OCI-LY1 (cell line): ENCODE data around the gene MAN1C1.

ENCODE experiments used
- H2AFZ ChIP-seq: fragments of 200-600 bp; sonication (generic), shearing (Covaris generic); 2 replicates; pipeline ENCODE4 v1.6.0; 2014; ENCODE audit warnings: antibody characterized with exemption, mild to moderate bottlenecking, low read length
- H3F3A ChIP-seq: fragments of 200-600 bp; sonication (generic), shearing (Covaris generic); 2 replicates; pipeline ENCODE4 v1.6.0; 2014; ENCODE audit warnings: mild to moderate bottlenecking, antibody characterized with exemption, low read length, moderate library complexity; ENCODE audit not compliant: insufficient read depth
- H3K27ac ChIP-seq: fragments of 200-600 bp; sonication (generic); 2 replicates; pipeline ENCODE4 v1.5.1; 2014; ENCODE audit warnings: low read length, mixed run types, mild to moderate bottlenecking, low read depth; ENCODE audit not compliant: poor library complexity, severe bottlenecking
- H3K27me3 ChIP-seq: fragments of 200-600 bp; sonication (generic); 2 replicates; pipeline ENCODE4 v1.6.0; 2014; ENCODE audit warnings: antibody characterized with exemption, mild to moderate bottlenecking, low read length, moderate library complexity; ENCODE audit not compliant: insufficient read depth
- H3K36me3 ChIP-seq: fragments of 200-600 bp; sonication (generic); 2 replicates; pipeline ENCODE4 v1.6.1; 2014; ENCODE audit warnings: mild to moderate bottlenecking, antibody characterized with exemption, low read length, moderate library complexity, mixed read lengths; ENCODE audit not compliant: insufficient read depth
- H3K4me1 ChIP-seq: fragments of 200-600 bp; sonication (generic); 2 replicates; pipeline ENCODE4 v1.5.1; 2014; ENCODE audit warnings: mild to moderate bottlenecking, low read length, moderate library complexity; ENCODE audit not compliant: insufficient read depth, severe bottlenecking
- H3K4me2 ChIP-seq: fragments of 200-600 bp; sonication (generic), shearing (Covaris generic); 2 replicates; pipeline ENCODE4 v1.6.1; 2014; ENCODE audit warnings: low read length
- H3K4me3 ChIP-seq: fragments of 200-600 bp; sonication (generic); 2 replicates; pipeline ENCODE4 v1.5.1; 2014; ENCODE audit warnings: low read length, low read depth, mild to moderate bottlenecking, mixed read lengths; ENCODE audit not compliant: poor library complexity, severe bottlenecking
- H3K79me2 ChIP-seq: fragments of 200-600 bp; shearing (Covaris generic); 2 replicates; pipeline ENCODE4 v1.6.1; 2016; ENCODE audit warnings: mixed run types, low read length, mixed read lengths; ENCODE audit not compliant: insufficient read depth
- H3K9ac ChIP-seq: fragments of 200-600 bp; sonication (generic), shearing (Covaris generic); 2 replicates; pipeline ENCODE4 v1.6.1; 2014; ENCODE audit warnings: mild to moderate bottlenecking, low read length, mixed read lengths
- H3K9me2 ChIP-seq: fragments of 200-600 bp; sonication (generic), shearing (Covaris generic); 2 replicates; pipeline ENCODE4 v1.6.1; 2014; ENCODE audit warnings: low read depth, mild to moderate bottlenecking, low read length, mixed read lengths
- H3K9me3 ChIP-seq: fragments of 200-600 bp; shearing (Covaris generic); 2 replicates; pipeline ENCODE4 v1.6.1; 2014; ENCODE audit warnings: low read length, mixed read lengths
- H4K20me1 ChIP-seq: fragments of 200-600 bp; sonication (generic), shearing (Covaris generic); 2 replicates; pipeline ENCODE4 v1.6.0; 2016; ENCODE audit warnings: mild to moderate bottlenecking, low read length; ENCODE audit not compliant: insufficient read depth
- EZH2 ChIP-seq: fragments of 200-600 bp; sonication (generic), shearing (Covaris generic); IDR thresholded peaks from 2 replicates; pipeline ENCODE4 v1.8.0; 2017; ENCODE audit warnings: borderline replicate concordance, mixed run types, mild to moderate bottlenecking, antibody characterized with exemption, low read length, moderate library complexity, mixed read lengths
- TF ChIP-seq, protein P1 (sequence below): fragments of 200-600 bp; sonication (generic), shearing (Covaris generic); IDR thresholded peaks from 2 replicates; pipeline ENCODE4 v1.5.1; 2017; ENCODE audit warnings: mild to moderate bottlenecking, antibody characterized with exemption, low read length, moderate library complexity, mixed read lengths

The MAN1C1 gene

DNA sequence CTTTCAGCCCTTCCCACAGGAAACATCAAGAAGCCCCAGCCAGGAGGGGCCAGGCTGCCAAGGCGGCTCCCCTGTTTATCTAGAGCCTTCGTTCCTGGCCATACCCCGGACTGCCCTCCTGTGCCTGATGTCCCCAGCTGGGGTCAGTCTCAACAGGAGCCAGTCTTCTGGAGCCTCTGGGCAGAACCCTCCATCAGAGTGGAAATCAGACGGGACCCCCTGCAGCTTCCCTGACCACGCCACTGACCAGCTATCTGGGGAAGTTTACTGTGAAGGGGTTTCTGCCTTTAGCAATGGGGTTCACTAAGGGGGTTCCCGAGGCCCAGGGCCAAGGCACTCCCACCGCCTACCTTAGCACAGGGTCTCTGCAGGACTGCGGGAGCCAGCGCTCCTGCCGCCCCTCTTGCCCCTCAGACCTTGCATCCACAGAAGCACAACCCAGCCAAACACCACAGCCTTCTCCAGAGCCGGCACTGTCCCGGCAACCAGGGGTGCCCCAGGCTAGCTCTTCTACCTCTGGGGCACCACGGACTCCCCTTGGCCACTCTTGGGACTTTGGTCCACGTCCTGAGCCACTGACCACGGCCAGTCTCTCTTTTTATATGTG is 199.6 kb downstream of the MAN1C1 start:
- Histone ChIP-seq H3K4me3 (no peak overlapping the region), H3K27me3 (no peaks in the 10 kb centered on the region), H3K9me3 (no peaks in the 10 kb centered on the region), H2AFZ (no peak overlapping the region), H3K27ac (no peak overlapping the region), H3K4me2 (no peak overlapping the region), H3K79me2 (no peaks in the 10 kb centered on the region), H3K9ac (no peak overlapping the region), H3K36me3 (no peaks in the 10 kb centered on the region), H3F3A (no peaks in the 10 kb centered on the region), H3K4me1 (peaks cover 14% of the 10 kb centered on the region), H4K20me1 (no peaks in the 10 kb centered on the region), H3K9me2 (no peaks in the 10 kb centered on the region)
- no peak for TF ChIP-seq EZH2
- TF ChIP-seq, protein P1, sequence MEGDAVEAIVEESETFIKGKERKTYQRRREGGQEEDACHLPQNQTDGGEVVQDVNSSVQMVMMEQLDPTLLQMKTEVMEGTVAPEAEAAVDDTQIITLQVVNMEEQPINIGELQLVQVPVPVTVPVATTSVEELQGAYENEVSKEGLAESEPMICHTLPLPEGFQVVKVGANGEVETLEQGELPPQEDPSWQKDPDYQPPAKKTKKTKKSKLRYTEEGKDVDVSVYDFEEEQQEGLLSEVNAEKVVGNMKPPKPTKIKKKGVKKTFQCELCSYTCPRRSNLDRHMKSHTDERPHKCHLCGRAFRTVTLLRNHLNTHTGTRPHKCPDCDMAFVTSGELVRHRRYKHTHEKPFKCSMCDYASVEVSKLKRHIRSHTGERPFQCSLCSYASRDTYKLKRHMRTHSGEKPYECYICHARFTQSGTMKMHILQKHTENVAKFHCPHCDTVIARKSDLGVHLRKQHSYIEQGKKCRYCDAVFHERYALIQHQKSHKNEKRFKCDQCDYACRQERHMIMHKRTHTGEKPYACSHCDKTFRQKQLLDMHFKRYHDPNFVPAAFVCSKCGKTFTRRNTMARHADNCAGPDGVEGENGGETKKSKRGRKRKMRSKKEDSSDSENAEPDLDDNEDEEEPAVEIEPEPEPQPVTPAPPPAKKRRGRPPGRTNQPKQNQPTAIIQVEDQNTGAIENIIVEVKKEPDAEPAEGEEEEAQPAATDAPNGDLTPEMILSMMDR: no peak

DNA sequence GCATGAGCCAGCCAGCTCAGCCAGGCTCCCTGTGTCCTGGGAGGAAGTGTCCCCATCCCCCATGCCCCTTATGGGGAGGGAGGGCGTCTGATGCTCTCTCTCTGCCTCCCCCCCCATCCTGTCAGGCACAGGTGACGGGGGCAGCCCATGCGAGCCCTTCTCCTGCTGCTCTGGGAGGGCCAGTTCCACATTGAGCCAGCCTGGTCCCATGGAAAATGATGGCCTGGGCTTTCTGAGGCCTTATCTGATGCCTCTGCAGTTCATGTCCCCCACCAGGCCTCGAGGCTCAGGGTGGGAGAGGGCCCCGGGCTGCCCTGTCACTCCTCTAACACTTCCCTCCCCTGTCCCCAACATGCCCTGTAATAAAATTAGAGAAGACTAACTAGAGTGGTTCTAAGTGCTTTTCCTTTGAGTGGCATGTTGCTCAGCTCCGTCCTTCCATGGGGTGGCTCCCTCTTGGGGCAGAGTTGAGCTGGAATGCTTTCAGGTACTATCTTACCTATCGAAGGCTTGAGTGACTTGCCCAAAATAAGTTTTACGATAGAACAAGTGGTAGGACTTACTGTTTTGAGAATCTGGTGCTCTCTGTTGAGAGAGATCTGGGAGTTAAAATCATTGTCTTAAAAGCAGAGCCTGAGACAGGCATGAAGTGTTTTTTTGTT is 201.4 kb downstream of the MAN1C1 start:
- H3K4me2 ChIP-seq: no peak overlapping the region
- no peaks in the 10 kb centered on the region for H3K36me3 ChIP-seq
- no peaks in the 10 kb centered on the region for H3F3A ChIP-seq
- H3K4me1 ChIP-seq: peaks cover 25% of the 10 kb centered on the region
- H3K27ac ChIP-seq: no peak overlapping the region
- no peaks in the 10 kb centered on the region for H3K27me3 ChIP-seq
- H3K9ac ChIP-seq: no peak overlapping the region
- no peaks in the 10 kb centered on the region for H4K20me1 ChIP-seq
- TF ChIP-seq EZH2: no peak
- TF ChIP-seq, protein P1: peak; percentile 16; the same call in 1 of the 2 replicates
- no peaks in the 10 kb centered on the region for H3K79me2 ChIP-seq
- H2AFZ ChIP-seq: no peak overlapping the region
- H3K9me3 ChIP-seq: no peaks in the 10 kb centered on the region
- H3K4me3 ChIP-seq: no peak overlapping the region
- no peaks in the 10 kb centered on the region for H3K9me2 ChIP-seq

DNA sequence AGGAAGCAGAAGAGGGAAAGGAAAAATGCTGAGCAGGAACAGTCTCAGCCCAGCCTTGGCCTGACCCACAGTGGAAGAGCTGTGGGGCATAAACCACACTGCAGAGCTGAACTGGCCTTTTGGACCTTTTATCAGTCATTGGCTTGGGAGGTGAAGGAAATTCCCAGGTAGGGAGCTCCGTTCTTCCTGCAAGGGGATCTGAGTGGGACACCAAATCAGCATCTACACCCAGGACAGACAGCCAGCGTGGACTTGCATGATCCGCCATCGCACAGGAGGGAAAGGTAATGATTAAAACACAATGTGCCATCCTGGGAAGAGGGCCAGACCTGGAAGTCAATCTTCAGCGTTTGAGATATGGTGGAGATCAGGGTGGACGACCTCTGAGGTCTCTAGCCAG is 202.0 kb downstream of the MAN1C1 start:
- Histone ChIP-seq H3K4me2 (peak overlapping the region; percentile 89), H3K9me3 (no peaks in the 10 kb centered on the region), H3K79me2 (no peaks in the 10 kb centered on the region), H3K36me3 (no peaks in the 10 kb centered on the region), H3K27me3 (no peaks in the 10 kb centered on the region), H3F3A (no peaks in the 10 kb centered on the region), H3K27ac (no peak overlapping the region), H3K9me2 (no peaks in the 10 kb centered on the region), H3K4me3 (peak overlapping the region; percentile 84), H4K20me1 (no peaks in the 10 kb centered on the region), H3K9ac (peak overlapping the region; percentile 75; the same call in 1 of the 2 replicates), H3K4me1 (peaks cover 25% of the 10 kb centered on the region), H2AFZ (no peak overlapping the region)
- TF ChIP-seq, protein P1: no peak
- no peak for TF ChIP-seq EZH2
